ENCODE data around the gene THSD4.

DNA sequence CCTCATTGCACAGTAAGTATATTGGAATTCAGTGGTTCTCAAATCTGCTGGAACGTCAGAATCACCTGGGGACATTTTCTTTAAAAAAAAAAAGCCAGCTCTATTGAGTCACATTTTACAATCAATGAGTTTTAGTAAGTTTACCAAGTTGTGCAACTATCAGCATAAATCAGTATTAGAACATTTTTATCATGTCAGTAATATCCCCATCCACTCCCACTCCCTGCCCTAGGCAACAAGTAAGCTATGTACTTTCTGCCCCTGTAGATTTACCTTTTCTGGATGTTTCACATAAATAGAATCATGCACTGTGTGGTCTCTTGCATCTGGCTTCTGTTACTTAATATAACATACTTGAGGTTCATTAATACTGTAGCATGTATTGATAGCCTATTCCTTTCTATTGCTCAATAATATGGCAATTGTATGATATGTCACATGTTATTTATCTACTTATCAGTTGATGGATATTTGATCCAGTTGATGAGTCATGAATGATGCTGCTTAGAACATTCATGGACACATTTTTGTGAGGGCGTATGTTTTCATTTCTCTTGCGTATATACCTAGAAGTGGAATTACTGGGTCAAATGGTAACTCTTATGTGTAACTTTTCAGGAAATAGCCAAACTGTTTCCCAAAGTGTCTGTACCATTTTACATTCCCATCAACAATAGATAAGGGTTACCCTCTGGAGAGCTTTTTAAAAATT is 180.5 kb downstream of the THSD4 start:
- TF ChIP-seq CTCF (IDR thresholded peaks at IDR 0.05) (no peak), POLR2A (IDR thresholded peaks at IDR 0.05) (no peak), POLR2AphosphoS5 (IDR thresholded peaks at IDR 0.05; ENCODE audit: insufficient read depth in 1 of 2, low read depth in 1 of 2) (no peak)
